Measurements from ENCODE around the gene AKR7A2.

AKR7A2 gene

DNA sequence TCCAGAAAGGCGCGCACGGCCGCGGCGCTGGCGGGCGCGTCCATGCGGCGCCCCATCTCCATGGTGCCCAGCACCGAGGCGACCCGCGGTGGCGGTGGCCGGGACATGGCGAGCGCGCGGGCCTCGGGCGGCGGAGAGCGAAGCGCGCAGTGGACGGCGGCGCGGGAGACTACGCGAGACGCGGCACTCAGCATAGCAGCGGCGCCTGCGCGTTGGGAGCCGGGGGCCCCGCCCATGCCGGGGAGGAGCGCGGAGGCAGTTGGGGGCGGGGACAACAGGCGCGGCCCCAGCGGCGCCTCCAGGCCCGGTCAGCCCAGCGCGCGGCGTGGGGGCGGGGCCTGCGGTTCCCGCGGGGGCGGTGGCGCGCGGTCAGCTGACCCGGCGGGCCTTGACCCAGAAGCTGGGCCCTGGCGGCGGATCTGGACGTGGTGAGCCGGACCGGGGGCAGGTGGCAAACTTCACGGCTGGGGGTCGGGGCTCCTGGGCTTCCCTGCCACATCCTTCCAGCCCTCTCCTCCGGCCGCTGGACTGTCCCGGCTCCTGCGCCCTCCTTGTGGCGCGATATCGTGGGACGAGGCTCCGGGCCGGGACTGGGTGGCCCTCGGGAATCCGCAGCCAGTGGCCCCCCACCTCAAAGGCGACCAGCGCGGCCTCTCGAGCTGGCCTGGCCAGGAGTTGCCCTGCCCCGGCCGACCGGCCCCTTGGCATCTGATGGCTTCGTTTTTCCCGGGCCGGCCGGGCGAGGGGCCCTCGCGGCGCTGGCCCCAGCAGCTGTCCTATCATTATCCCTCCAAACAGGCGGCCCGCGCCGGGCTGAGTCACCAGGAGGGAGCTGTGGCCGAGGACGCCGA lies at the start of gene AKR7A2, which contains the start of gene SLC66A1:
AKR7A2 (minus strand) TSS at position 214 of the 851 bp plus-strand sequence; CDS start at position 194, 20 bp downstream.
SLC66A1 (plus strand) TSS at position 396 of the 851 bp plus-strand sequence. CDS start 5,352 bp downstream, outside the sequence.
- no peak for DNase-seq

DNA sequence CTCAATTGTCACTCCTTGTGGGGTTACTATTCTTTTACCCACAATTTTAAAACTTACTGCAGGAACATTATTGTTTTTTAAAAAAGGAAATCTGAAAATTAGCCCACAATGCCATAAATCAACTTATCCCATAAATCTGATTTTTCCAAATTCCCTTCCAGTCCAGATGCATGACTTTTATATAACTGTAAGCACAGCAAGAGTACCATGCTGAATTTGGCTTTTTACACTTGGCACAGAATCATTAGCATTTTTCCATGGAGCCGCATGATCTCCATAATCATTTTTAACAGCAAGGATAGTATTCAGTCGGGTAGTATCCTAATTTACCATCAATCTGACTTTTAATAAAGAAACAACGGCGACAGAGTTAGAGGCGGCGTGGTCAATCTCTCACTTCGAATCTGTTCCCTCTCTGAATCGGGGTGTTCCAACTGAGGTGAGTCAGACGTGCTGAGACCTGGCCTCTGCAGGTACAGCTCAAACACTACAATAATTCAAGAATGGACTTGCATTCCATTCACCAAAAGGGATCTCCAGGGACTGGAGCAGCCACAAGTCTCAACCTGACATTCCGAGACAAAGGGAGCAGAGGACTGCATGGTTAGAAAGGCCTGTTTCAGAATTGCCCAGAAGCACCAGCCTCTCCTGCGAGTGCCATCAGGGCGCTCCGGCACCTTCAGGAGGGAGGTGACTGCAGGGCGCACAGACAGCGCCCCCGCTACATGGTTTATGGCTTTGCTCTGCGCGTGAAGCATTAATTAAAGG lies 49.1 kb upstream of the AKR7A2 start:
- no peak for DNase-seq

DNA sequence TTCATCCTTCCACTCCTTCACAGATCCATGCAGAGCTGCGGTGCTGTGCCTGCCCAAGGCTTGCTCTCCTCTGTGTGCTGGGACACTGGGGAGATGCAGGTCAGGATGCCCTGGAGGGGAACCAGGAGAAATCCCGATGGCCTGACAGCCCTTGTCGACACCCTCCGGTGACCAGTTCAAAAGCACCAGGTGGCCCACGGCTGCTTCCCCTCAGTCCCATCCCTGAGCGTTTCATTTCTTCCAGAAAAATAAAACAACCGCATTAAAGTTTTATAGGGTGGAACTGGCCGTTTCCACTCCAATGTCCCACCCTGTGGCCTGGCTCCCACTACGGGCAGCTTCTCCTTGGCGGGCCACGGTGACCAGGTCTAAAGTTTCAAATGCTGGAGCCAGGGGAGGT lies 48.5 kb upstream of the AKR7A2 start:
- no peak for DNase-seq

DNA sequence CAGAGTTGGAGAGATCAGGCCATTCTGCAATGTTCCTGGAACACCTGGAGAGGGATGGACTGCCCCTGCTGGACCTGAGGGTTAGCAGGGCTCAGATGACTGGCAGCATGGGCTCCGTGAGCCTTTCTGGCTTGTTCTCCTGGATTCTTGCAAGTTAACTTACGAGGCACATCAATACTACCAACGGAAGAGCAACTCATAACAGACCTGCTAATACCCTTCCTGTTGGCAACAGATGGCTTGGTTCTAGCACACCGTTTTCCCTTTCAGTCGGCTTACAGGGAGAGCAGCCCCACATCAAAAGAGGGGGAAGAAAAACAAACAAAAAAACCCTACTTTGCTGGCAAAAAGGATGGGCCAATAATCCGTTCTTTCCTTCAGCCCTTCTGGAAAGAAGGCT lies 48.1 kb upstream of the AKR7A2 start:
- DNase-seq = no peak

DNA sequence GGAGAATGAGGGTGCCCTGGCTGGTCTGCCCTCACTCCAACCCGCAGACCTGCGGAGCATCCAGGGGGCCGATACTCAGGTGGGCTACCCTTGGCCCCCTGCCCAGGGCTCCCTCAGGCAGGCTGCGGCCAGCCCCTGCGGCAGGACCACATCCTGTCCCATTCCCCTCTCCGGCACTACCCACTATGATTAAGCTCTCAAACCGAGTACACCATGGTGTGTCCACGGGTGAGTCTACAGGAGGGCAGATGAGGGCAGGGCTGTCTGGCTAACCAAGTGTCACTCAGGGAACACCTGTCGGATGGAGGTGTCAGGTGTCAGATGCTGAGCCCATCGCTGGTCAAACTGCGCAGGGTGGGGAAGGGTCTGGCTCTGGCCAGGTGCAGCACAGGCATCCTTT lies 47.4 kb upstream of the AKR7A2 start:
- DNase-seq = no peak

DNA sequence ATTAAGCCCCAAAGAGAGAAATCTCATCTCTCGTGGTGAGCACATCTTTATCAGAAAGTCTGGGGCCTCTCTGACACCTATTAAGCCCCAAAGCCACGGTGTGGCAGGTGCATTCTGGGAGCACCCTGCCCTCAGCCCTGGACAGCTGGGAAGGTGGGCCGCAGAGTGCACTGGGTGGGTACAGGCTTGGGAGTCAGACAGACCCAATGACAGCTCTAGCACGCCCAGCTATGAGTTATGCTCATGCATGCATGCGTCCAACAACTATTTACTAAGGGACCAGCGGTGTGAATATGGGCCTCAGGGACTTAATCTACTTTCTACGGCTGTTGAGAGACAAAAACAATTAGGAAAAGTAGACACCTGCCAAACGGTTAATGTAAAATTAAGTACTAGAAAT lies 46.8 kb upstream of the AKR7A2 start:
- DNase-seq = no peak

DNA sequence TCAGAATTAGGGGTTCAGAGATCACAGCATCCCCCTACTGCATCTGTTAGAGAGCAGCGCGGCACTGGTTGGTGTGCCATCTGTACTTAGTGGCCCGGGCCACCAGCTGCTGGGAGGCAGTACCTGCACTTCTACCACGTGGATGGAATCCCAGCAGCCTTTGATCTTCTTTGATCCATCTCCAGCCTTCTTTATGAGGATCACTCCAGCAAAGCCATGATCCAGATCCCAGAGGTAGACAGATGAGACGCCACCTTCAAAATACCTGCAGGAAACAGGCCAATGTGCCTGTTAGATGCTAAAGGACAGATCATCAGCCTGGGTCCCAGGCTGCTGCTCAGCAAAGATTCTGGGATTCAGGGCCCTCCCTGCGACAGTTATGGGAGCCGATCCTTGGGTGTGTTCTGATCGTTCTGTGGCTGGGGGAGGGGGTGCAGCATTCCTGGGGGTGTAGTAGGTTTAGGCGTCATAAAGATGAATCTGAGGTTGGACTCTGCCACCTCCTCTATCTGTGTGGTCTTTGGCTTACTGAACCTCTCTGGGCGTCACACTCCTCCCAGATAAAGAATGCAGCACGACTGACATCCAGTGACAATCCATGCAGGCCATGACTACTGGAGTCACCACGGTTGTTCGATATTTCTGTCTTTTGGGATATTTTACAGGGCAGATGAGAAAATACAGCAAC lies 45.5 kb upstream of the AKR7A2 start:
- no peak for DNase-seq

DNA sequence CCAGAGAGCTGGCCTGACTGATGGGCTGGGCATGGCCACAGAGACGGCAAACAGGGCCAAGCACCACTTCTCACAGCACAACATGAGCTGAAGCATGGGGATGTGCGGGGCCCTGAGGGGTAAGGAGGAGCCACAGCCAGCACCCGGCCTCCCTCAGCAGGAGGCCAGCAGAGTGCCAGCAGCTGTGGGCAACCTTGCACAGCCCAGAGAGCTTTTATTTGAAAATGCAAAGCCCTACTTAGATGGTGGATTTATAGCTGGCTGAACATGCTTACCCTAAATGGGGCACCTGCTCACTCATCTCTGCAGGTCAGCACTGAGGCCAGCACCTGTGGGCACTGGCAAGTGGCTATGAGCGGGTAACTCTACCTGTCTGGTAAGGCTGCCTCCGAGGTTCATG lies 44.3 kb upstream of the AKR7A2 start:
- no peak for DNase-seq

DNA sequence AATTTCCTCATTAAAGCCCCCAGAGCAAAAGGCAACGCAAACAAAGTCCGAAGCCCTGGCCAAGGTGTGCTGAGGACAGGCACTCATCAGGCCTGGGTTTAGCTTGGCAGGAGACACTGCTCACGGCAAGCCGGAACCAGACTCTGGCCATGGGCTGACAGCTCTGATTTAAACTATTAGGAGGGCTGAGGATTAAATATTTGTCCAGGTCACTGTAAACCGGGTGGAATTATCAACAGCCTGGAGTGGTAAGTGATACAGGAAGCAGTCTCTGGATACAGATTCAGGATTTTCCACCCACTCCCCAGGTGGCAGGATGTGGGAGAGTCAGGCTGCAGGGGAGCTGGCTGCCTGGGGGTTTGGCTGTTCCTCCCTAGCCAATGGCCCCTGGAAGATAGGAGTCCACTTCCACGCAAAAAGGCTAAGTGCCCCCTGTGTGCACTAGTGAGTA lies 42.6 kb upstream of the AKR7A2 start:
- no peak for DNase-seq

DNA sequence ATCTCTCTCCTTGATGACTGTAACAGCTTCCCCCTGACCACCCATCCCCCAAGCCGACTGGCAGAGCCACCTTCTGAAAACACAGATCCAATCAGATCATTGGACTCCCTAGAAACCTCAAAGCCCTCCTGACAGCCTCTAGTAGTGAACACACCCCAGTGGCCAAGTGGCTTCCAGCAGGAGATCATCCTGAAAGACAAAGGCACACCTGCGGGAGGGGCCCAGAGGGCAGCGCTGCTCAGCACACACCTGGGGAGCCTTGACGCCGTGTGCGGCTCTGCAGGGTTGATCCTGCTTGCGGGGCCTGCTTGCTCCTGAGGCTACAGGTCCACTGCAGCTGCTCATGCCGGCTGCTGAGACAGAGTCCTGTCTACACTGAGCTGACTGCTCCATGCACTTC lies 41.7 kb upstream of the AKR7A2 start:
- DNase-seq = no peak

DNA sequence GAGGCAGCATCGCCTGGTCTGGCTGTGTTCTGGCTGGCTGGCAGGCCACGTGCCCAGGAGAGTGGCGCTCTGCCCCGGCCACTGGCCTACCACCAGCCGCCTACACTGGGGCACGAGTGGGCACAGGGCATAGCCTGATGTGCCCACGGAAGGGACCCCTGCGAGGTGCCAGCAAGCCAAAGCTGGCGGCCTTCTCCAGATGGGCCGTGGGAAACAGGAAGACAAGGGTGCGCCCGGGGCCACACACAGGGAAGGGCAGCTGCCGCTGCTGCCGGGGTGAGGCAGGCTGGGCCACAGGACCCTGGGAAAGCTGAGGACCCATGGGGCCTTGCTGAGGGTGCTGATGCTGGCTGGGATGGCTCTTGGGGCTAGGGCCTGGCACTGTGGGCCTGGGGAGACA lies 40.9 kb upstream of the AKR7A2 start:
- DNase-seq = no peak

DNA sequence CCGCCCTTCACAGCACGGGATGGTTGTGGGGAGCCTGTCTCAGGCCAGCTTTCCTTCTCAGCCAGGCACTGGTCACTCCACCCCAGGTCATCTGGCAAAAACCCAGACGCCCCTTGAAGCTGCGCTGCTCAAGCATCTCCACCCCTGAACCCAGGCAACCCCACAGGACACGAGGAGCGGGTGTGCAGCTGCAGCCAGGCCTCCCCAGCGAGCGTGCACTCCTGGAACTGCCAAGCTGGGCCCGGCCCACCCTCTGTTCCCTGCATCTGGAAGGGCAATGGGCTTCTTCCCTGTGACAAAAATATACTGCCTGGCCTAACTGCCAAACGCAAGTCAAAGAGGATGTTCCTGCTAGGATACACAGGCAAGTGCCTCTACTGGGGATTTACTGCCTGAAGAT lies 39.9 kb upstream of the AKR7A2 start:
- no peak for DNase-seq

DNA sequence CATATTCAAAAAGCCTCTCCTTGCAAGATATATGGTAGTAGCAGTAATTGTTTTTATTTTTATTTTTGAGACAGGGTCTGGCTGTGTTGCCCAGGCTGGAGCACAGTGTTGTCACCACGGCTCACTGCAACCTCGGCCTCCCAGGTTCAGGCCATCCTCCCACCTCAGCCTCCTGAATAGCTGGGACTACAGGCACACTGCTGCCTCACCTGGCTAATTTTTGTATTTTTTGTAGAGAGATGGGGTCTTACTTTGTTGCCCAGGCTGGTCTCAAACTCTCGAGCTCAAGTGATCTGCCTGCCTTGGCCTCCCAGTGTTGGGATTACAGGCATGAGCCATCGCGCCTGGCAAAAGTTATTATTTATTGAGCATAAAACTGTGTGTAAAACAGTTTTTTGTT lies 38.6 kb upstream of the AKR7A2 start:
- DNase-seq = no peak

DNA sequence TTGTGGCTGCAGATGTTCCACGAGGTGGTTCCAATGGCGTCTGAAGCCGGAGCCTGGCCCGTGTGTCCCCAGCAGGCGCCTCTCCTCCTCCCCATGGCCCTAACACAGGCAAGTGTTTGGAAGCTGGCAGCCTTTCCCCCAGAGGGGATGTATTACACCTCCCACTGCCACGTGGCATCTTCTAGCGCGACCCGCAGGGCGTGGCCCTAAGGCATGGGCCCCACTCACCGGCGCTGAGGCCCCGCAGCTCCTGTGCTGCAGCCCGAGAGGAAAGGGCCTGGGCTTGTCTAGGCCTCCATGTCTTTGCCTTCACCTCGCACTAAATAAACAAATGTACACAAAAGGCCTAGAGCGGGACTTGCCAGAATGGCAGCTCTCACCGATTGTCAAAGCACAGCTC lies 38.1 kb upstream of the AKR7A2 start:
- DNase-seq = no peak

DNA sequence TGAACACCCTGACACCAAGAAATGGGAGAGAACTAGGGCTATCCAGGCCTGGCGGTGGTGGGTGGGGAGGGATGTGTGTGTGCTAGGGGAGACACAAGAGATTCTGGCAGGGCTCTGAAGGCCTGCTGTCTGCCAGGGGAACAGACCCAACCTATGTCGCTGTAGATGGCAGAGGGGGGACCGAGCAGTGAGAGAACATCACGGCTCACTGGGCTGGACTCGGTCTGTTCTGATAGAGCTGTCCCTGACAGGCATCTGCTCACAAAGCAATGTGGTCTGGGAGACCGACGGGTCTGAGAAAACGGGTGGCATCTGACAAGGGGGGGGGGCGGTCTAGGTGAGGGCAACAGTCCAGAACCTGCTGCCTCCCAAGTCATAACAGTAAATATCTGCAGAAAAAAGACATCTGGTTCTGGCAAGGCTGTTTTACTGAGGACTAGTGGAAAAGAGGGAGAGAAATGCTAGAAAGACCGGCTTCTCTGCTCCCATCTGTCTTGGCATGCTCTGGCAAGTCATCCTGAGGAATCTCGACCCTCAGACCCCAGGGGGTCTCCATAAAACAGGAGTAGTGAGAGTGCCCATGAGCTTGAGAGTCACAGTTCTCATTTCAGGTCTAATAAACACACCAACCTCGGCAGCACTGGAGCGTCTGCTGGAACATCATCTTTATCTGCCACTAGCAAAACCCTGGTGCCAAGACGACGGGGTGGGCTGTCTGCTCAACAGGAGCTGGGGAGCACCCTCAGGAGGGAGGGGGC lies 36.7 kb upstream of the AKR7A2 start:
- no peak for DNase-seq

DNA sequence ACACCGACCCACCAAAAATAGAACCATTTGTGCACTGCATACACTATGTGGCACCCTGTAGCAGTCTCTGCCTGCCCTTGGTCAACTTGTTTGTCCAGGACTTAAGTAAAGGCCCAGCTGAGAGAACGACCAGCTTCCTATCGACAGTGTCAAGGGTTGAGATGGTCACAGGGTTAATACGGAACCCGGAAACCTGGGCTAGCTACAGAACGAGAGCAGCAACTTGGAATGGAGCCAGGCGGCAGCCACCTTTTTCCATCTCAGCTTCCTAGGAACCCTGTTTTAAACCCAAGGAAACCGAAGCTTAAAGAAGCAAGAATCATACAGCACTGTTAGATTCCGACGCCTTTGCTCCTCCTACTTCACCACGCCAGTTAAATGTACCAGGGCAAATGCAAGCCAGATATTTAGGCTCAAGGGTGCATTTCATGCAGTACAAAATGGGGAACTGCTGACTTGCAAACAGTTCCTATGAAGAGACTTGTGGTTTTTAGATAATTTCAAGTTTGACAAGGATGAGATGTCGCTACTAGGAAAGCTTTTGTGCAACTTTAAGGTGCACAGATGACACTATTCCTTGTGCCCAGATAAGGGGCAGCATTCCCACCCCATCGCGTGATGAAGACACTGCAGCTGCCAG lies 35.7 kb upstream of the AKR7A2 start:
- no peak for DNase-seq

DNA sequence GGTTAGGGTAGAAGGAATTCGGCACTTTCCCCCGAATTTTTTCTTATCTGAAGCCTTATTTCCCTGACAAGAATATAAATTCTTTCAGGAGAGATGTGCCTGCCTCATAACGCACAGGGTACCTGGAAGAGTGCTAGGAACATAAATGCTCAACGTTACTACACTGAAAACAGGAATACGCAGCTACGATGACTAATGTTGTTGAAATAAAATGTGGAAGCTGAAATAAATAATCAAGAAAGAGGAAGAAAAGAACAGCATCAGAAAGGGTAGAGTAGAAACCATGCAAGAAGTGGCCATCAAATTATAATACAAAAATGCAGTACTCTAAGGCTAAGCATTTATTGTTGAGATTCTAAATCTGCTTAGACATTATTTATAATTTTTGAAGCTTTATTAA lies 34.1 kb upstream of the AKR7A2 start:
- DNase-seq = no peak

DNA sequence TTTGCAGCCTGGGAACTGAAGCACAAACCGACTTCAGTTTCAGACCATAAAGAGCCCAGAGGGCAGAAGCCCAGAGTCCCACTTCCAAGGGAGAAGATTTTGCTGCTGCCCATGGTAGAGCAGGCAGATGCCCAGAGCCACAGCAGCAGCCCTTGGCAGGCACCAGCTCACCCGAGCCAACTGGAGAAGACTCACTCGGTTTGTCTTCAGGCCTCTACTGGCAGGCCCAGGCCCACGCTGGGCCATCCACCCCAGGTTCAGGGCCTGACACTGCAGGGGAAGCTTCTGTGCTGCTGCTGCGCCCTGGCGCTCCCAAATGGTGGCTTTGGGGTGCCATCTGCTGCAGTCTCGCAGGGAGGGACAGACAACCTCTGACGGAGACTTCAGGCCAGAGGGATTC lies 33.4 kb upstream of the AKR7A2 start:
- no peak for DNase-seq

DNA sequence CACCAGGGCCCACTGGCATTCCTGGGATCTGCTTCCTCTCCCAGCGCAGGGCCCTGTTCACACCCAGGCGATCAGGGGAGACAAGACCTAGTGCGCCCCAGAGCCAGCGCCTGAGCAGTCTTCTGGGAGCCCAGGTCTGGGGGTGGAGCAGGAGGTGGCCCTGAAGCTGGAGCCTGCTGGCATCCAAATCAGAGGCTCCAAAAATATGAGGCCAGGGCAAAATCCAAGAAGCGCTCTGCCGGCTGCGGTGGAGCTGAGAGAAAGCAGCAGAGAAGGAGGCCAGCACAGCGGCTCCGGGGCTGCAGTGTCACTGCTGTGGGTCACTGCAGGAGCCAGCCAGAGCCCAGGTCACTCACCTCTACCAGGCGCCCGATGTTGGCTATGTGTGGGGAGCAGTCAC lies 32.9 kb upstream of the AKR7A2 start:
- DNase-seq = no peak

DNA sequence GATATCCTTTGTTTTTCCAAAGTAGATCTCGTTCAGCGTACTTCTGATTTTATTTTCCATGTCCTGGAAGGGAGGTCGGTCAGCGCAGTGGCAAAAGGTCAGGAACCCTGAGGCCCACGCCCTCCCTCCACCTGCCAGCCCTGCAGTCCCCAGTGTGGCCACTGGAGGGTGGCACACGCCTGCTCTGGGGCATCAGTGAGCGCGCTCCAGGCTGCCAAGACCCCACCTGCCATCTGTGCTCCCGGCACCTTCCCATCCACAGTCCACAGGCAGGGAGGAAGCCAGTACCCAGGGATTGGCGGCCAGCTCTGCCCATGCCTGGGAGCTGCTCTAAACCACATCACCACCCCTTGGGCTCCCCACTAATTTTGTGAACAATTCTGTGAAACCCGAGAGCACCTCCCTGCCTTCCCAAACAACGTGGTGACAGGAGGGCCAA lies 32.4 kb upstream of the AKR7A2 start:
- no peak for DNase-seq

DNA sequence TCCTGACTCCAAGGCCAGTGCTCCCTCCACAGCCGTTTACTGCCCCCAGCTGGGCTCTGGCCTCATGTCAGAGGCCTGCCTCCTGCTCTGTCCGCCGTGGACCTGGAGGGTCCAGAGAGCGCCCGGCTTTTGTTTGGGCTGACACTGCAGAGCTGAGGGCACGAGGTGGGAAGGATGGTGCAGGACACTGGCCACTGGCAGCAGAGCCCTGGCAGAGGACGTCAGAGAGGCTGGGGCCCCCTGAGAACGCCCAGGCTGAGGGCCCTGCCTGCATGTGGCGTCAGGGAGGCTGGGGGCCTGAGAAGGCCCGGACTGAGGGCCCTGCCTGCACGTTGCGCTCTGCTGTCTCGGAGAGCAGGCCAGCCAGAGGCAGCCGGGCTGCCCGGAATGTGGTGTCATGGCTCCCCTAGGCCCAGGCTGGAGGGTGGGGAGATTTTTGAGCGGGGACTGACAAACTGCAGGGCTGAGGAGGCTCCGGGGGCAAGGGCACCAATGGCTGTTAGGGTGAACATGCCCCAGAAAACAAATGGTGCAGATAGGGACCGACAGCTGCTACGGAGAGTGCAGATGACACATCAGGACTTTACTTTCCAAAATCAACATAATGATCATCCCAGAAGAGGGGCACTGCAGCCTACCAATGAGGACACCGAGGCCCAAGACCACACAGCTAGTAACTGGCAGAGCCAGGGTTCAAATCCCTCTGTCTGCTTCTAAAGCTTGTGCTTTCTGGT lies 31.8 kb upstream of the AKR7A2 start:
- DNase-seq = no peak

All from SIG-M5 (cell line).